ENCODE results near the gene LCN1.

LCN1 gene

DNA sequence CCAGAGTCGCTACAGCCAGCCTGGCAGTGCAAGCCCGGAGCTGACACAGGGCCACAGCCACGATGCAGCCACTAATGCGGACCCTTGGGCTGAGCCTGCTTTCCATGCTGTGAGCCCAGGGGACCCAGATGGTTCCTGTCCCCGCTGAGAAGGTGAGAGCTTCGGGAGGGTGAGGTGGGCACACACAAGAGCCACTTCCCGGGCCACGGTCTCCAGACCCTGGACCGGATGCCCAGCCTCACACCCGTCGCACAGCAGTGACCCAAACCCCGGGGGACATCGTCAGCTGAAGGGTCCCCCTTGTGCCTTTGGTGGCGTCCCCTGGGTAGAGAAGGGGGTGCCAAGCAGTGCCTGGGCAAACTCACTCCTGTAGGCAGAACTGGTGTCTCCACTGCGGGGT lies 53.7 kb downstream of the LCN1 start:
- TF ChIP-seq GATA2 (IDR thresholded peaks at IDR 0.05; ENCODE audit: low read depth, low read length) = no peak
- no peak for TF ChIP-seq GATA3 (IDR thresholded peaks at IDR 0.05; ENCODE audit: low read depth, low read length)
